Activated T-cell treated with anti-CD3 and anti-CD28 coated beads, Interleukin-2, amount 50 U/mL, for 72 hours (primary cell): ENCODE data around the gene MAJIN. TPM values are rescaled to one million over a fixed set of nuclear protein-coding genes. Genes with fewer than 3 reads are reported as not detected.

Experiments used
- total RNA-seq, 2 donors: library from RNA; stranded (reverse); gene quantifications; one replicate each; pipeline ENCODE4 v1.2.3, GENCODE V29; 2022

Gene MAJIN
- total RNA-seq, 2 donors from 2014 or later = 1.7 to 2.7 TPM

Other genes starting within 250 kb of the MAJIN start
- gene NRXN2, start 248.9 kb downstream of the MAJIN start, total RNA-seq = under 1 TPM; 0.37 to 0.55 TPM
- gene RASGRP2, start 228.0 kb downstream of the MAJIN start, total RNA-seq = 10 to 100 TPM; 18.8 to 27.9 TPM
- 1 to 10 TPM; 4.0 to 4.5 TPM for gene PYGM, start 212.1 kb downstream of the MAJIN start, total RNA-seq
- gene SF1, start 193.6 kb downstream of the MAJIN start, total RNA-seq = 100 to 1,000 TPM; 332 to 337 TPM
- gene MAP4K2, start 168.9 kb downstream of the MAJIN start, total RNA-seq = 10 to 100 TPM; 74.7 to 84.5 TPM
- 10 to 100 TPM; 33.8 to 36.3 TPM for gene MEN1, start 161.6 kb downstream of the MAJIN start, total RNA-seq
- gene CDC42BPG, start 127.5 kb downstream of the MAJIN start, total RNA-seq = 1 to 10 TPM; 1.1 to 1.5 TPM
- gene EHD1, start 93.5 kb downstream of the MAJIN start, total RNA-seq = 100 to 1,000 TPM; 136 to 159 TPM
- 10 to 100 TPM; 20.9 to 27.0 TPM for gene ATG2A, start 54.9 kb downstream of the MAJIN start, total RNA-seq
- 10 to 100 TPM; 15.0 to 24.0 TPM for gene PPP2R5B, start 47.4 kb downstream of the MAJIN start, total RNA-seq
- gene GPHA2, start 36.2 kb downstream of the MAJIN start, total RNA-seq = under 1 TPM; 0.58 to 0.81 TPM
- under 1 TPM; 0.31 to 0.39 TPM for gene BATF2, start 24.9 kb upstream of the MAJIN start, total RNA-seq
- gene ARL2, start 42.1 kb upstream of the MAJIN start, total RNA-seq = 100 to 1,000 TPM in 1 of 2 donors, 10 to 100 TPM in 1; 96.0 to 101 TPM
- gene SNX15, start 55.3 kb upstream of the MAJIN start, total RNA-seq = 10 to 100 TPM; 31.5 to 38.7 TPM
- 10 to 100 TPM; 18.1 to 21.6 TPM for gene SAC3D1, start 69.1 kb upstream of the MAJIN start, total RNA-seq
- gene NAALADL1, start 86.4 kb upstream of the MAJIN start, total RNA-seq = 10 to 100 TPM; 25.0 to 31.6 TPM
- gene CDCA5, start 111.9 kb upstream of the MAJIN start, total RNA-seq = 100 to 1,000 TPM; 139 to 174 TPM
- gene ZFPL1, start 112.1 kb upstream of the MAJIN start, total RNA-seq = 10 to 100 TPM; 44.2 to 46.5 TPM
- 100 to 1,000 TPM; 118 to 119 TPM for gene VPS51, start 124.1 kb upstream of the MAJIN start, total RNA-seq
- 10 to 100 TPM; 22.8 to 26.8 TPM for gene TM7SF2, start 139.8 kb upstream of the MAJIN start, total RNA-seq
- gene ZNHIT2, start 145.6 kb upstream of the MAJIN start, total RNA-seq = 10 to 100 TPM in 1 of 2 donors, 1 to 10 TPM in 1; 9.9 to 10.4 TPM
- gene FAU, start 150.0 kb upstream of the MAJIN start, total RNA-seq = 1,000 to 10,000 TPM; 1,144 to 1,164 TPM
- gene MRPL49, start 150.2 kb upstream of the MAJIN start, total RNA-seq = 10 to 100 TPM; 73.6 to 89.8 TPM
- 10 to 100 TPM; 45.8 to 53.1 TPM for gene SYVN1, start 162.4 kb upstream of the MAJIN start, total RNA-seq
- not detected for gene SPDYC, start 198.1 kb upstream of the MAJIN start, total RNA-seq
- gene CAPN1, start 209.8 kb upstream of the MAJIN start, total RNA-seq = 100 to 1,000 TPM in 1 of 2 donors, 10 to 100 TPM in 1; 99.1 to 114 TPM